GM15510 (cell line): ENCODE data around the gene SLC40A1.

ENCODE experiments used
- POLR2A ChIP-seq: IDR thresholded peaks from 3 replicates; pipeline ENCODE4 v1.6.1; 2011; ENCODE audit warnings: borderline replicate concordance; ENCODE audit not compliant: insufficient read length; ENCODE audit errors: extremely low read depth

SLC40A1 gene

GRCh38 chr2:189538402-189538801, 42.2 kb downstream of the SLC40A1 start:
- TF ChIP-seq POLR2A, result no peak

- no peak for TF ChIP-seq POLR2A
These were observed 43.8 kb downstream of the SLC40A1 start for GRCh38 chr2:189536830-189537229.

GRCh38 chr2:189534854-189535832, 45.4 kb downstream of the SLC40A1 start:
- no peak for TF ChIP-seq POLR2A

GRCh38 chr2:189533288-189534035, 47.1 kb downstream of the SLC40A1 start:
- no peak for TF ChIP-seq POLR2A

GRCh38 chr2:189530965-189531637, 49.5 kb downstream of the SLC40A1 start:
- TF ChIP-seq POLR2A, result no peak

GRCh38 chr2:189528617-189529016, 52.0 kb downstream of the SLC40A1 start:
- TF ChIP-seq POLR2A, result no peak

GRCh38 chr2:189527812-189528592, 52.6 kb downstream of the SLC40A1 start:
- no peak for TF ChIP-seq POLR2A

GRCh38 chr2:189527041-189527750, 53.4 kb downstream of the SLC40A1 start:
- TF ChIP-seq POLR2A, result no peak

GRCh38 chr2:189526241-189526640, 54.3 kb downstream of the SLC40A1 start:
- no peak for TF ChIP-seq POLR2A

GRCh38 chr2:189524746-189525145, 55.8 kb downstream of the SLC40A1 start:
- TF ChIP-seq POLR2A, result no peak

GRCh38 chr2:189522435-189523151, 58.0 kb downstream of the SLC40A1 start:
- no peak for TF ChIP-seq POLR2A

- TF ChIP-seq POLR2A, result no peak
These were observed 58.7 kb downstream of the SLC40A1 start for GRCh38 chr2:189521699-189522434.
